ENCODE data around the gene TGM1. TPM values are rescaled to one million over a fixed set of nuclear protein-coding genes. Genes with fewer than 3 reads are reported as not detected.
"Not testable (repeated sequence)": the region's sequence is repeated elsewhere in the genome, so short reads cannot be mapped to it uniquely, and the experiment has no call there.

Gene TGM1
- total and polyA plus RNA-seq, 4 donors = 0.28 to 1.5 (median 0.76) TPM

GRCh38 chr14:24249230-24250021, 13.6 kb downstream of the TGM1 start (continued):
- TF ChIP-seq CTCF (IDR thresholded peaks at IDR 0.05; ENCODE audit: low read depth, low read length, missing input control) (no peak), RAD21 (IDR thresholded peaks at IDR 0.05) (no peak), TAF1 (conservative IDR thresholded peaks at IDR 0.05) (no peak), MAX (IDR thresholded peaks at IDR 0.05) (no peak), RXRA (IDR thresholded peaks at IDR 0.05) (no peak), JUND (IDR thresholded peaks at IDR 0.05) (no peak), YY1 (IDR thresholded peaks at IDR 0.05) (no peak), NR2F2 (IDR thresholded peaks at IDR 0.05) (no peak)

- Histone ChIP-seq H3K9ac (ENCODE audit: low read depth in 1 of 2, low read length in 2 of 2) (no peak overlapping the region), H3K36me3 (ENCODE audit: control insufficient read depth in 4 of 4, insufficient read depth in 3 of 4, low read depth in 1 of 4, low read length in 3 of 4) (no peaks in the 10 kb centered on the region), H3K27me3 (ENCODE audit: control insufficient read depth in 4 of 4, insufficient read depth in 4 of 4, low read length in 3 of 4) (no peaks in the 10 kb centered on the region), H3K4me1 (ENCODE audit: control insufficient read depth in 4 of 4, insufficient read depth in 4 of 4, low read length in 3 of 4) (peaks cover 2 to 13% (median 5%) of the 10 kb centered on the region in 4 donors), H3K9me3 (ENCODE audit: control insufficient read depth in 4 of 4, low read length in 3 of 4) (no peaks in the 10 kb centered on the region), H3K27ac (ENCODE audit: low read depth in 1 of 2, low read length in 2 of 2) (peak overlapping the region in 1 of 2 donors; percentile 61), H3K4me3 (ENCODE audit: low read depth in 1 of 3, low read length in 3 of 3) (no peak overlapping the region)
- 86% methylated on average over 7 of the region's 7 CpGs for WGBS
- TF ChIP-seq EGR1 (IDR thresholded peaks at IDR 0.05; ENCODE audit: low read depth in 2 of 2) = no peak
- DNase-seq (ENCODE audit: low spot score) = no peak
Observed at GRCh38 chr14:24247422-24247821, 15.6 kb downstream of the TGM1 start.

GRCh38 chr14:24246765-24247212, 16.2 kb downstream of the TGM1 start:
- no peaks in the 10 kb centered on the region for H3K36me3 ChIP-seq (ENCODE audit: control insufficient read depth in 4 of 4, insufficient read depth in 3 of 4, low read depth in 1 of 4, low read length in 3 of 4)
- WGBS = 85% methylated on average over 3 of the region's 3 CpGs
- H3K27ac ChIP-seq (ENCODE audit: low read depth in 1 of 2, low read length in 2 of 2) = peak overlapping the region; percentile 61 to 64
- H3K27me3 ChIP-seq (ENCODE audit: control insufficient read depth in 4 of 4, insufficient read depth in 4 of 4, low read length in 3 of 4) = no peaks in the 10 kb centered on the region
- no peak overlapping the region for H3K4me3 ChIP-seq (ENCODE audit: low read depth in 1 of 3, low read length in 3 of 3)
- peaks cover 2 to 18% (median 8%) of the 10 kb centered on the region in 4 donors for H3K4me1 ChIP-seq (ENCODE audit: control insufficient read depth in 4 of 4, insufficient read depth in 4 of 4, low read length in 3 of 4)
- no peak for DNase-seq (ENCODE audit: low spot score)
- TF ChIP-seq ATF3 (IDR thresholded peaks at IDR 0.05) (no peak), HNF4A (conservative IDR thresholded peaks at IDR 0.05) (peak in 1 of 2 donors; percentile 9)
- no peaks in the 10 kb centered on the region for H3K9me3 ChIP-seq (ENCODE audit: control insufficient read depth in 4 of 4, low read length in 3 of 4)
- no peak overlapping the region for H3K9ac ChIP-seq (ENCODE audit: low read depth in 1 of 2, low read length in 2 of 2)

- WGBS = 95% methylated on average over 11 of the region's 11 CpGs
- peaks cover 10 to 32% (median 20%) of the 10 kb centered on the region in 4 donors for H3K4me1 ChIP-seq (ENCODE audit: control insufficient read depth in 4 of 4, insufficient read depth in 4 of 4, low read length in 3 of 4)
Observed at GRCh38 chr14:24245350-24245749, 17.6 kb downstream of the TGM1 start.

More at GRCh38 chr14:24245350-24245749, 17.6 kb downstream of the TGM1 start:
- H3K27ac ChIP-seq (ENCODE audit: low read depth in 1 of 2, low read length in 2 of 2); H3K4me3 ChIP-seq (ENCODE audit: low read depth in 1 of 3, low read length in 3 of 3); H3K36me3 ChIP-seq (ENCODE audit: control insufficient read depth in 4 of 4, insufficient read depth in 3 of 4, low read depth in 1 of 4, low read length in 3 of 4); DNase-seq (ENCODE audit: low spot score); H3K27me3 ChIP-seq (ENCODE audit: control insufficient read depth in 4 of 4, insufficient read depth in 4 of 4, low read length in 3 of 4); H3K9me3 ChIP-seq (ENCODE audit: control insufficient read depth in 4 of 4, low read length in 3 of 4); H3K9ac ChIP-seq (ENCODE audit: low read depth in 1 of 2, low read length in 2 of 2): not testable (repeated sequence)

Measured in liver (tissue), 9 donors.